Gastroesophageal sphincter (tissue), 3 donors: ENCODE data around the gene EML1.

Source experiments
- EP300 ChIP-seq: sonication (generic); formaldehyde crosslinking; IDR thresholded peaks from one replicate; pipeline ENCODE4 v1.6.1; 2017; ENCODE audit warnings: antibody characterized with exemption, mild to moderate bottlenecking
- POLR2A ChIP-seq, 2 donors: fragments of 450-650 bp; IDR thresholded peaks; one replicate each; pipeline ENCODE4 v1.6.1; 2017; ENCODE audit warnings: antibody characterized with exemption in 2 of 2, mild to moderate bottlenecking in 2 of 2, moderate library complexity in 1 of 2
- TF ChIP-seq, protein P1 (sequence below), 4 experiments: fragments of 200-600 bp in 2 of 4; fragments of 450-650 bp in 2 of 4; sonication (generic) in 1 of 4; IDR thresholded peaks; one replicate each; pipeline ENCODE4 v1.5.1; 2017 to 2019; ENCODE audit warnings: antibody characterized with exemption in 4 of 4, mild to moderate bottlenecking in 2 of 4, moderate library complexity in 2 of 4

DNA sequence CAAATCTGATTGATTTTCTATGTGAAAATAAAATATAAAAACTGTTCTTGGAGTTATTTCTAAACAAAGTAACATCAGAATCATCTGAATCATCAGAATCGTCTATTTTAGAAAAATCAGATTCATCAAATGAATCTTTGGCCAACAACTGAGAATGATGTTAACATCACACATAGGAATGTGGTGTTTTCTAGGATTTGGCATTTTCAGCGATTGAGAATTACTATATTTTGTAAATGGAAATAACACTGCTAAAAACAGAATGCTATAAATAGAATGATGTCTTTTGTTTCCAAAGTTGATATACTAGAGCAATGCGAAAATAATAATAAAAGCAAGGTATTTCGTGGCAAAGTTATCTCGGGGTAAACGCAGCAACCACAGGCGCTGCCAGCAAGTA is 198.1 kb downstream of the EML1 start:
- TF ChIP-seq POLR2A (IDR thresholded peaks at IDR 0.05) (no peak), EP300 (no peak)
- TF ChIP-seq, protein P1, sequence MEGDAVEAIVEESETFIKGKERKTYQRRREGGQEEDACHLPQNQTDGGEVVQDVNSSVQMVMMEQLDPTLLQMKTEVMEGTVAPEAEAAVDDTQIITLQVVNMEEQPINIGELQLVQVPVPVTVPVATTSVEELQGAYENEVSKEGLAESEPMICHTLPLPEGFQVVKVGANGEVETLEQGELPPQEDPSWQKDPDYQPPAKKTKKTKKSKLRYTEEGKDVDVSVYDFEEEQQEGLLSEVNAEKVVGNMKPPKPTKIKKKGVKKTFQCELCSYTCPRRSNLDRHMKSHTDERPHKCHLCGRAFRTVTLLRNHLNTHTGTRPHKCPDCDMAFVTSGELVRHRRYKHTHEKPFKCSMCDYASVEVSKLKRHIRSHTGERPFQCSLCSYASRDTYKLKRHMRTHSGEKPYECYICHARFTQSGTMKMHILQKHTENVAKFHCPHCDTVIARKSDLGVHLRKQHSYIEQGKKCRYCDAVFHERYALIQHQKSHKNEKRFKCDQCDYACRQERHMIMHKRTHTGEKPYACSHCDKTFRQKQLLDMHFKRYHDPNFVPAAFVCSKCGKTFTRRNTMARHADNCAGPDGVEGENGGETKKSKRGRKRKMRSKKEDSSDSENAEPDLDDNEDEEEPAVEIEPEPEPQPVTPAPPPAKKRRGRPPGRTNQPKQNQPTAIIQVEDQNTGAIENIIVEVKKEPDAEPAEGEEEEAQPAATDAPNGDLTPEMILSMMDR (IDR thresholded peaks at IDR 0.05): no peak
